ENCODE measurements around the gene PTPRN2.
"Not testable (repeated sequence)": the region's sequence is repeated elsewhere in the genome, so short reads cannot be mapped to it uniquely, and the experiment has no call there.

Gene PTPRN2

GRCh38 chr7:158166386-158167340, 421.0 kb downstream of the PTPRN2 start:
- DNase-seq (ENCODE audit: low read depth) = no peak
- no peak for TF ChIP-seq CTCF (conservative IDR thresholded peaks at IDR 0.05; ENCODE audit: low read depth, low read length)
- H3K4me3 ChIP-seq (ENCODE audit: low read depth, low read length) = no peak overlapping the region

- no peak for DNase-seq (ENCODE audit: low read depth)
- TF ChIP-seq CTCF (conservative IDR thresholded peaks at IDR 0.05; ENCODE audit: low read depth, low read length) = no peak
- no peak overlapping the region for H3K4me3 ChIP-seq (ENCODE audit: low read depth, low read length)
Measured at GRCh38 chr7:158165711-158166110, 421.9 kb downstream of the PTPRN2 start.

- TF ChIP-seq CTCF (conservative IDR thresholded peaks at IDR 0.05; ENCODE audit: low read depth, low read length) = no peak
- H3K4me3 ChIP-seq (ENCODE audit: low read depth, low read length) = no peak overlapping the region
- no peak for DNase-seq (ENCODE audit: low read depth)
Measured at GRCh38 chr7:158164101-158165095, 423.2 kb downstream of the PTPRN2 start.

- no peak overlapping the region for H3K4me3 ChIP-seq (ENCODE audit: low read depth, low read length)
- no peak for TF ChIP-seq CTCF (conservative IDR thresholded peaks at IDR 0.05; ENCODE audit: low read depth, low read length)
- DNase-seq (ENCODE audit: low read depth) = no peak
Measured at GRCh38 chr7:158161194-158161593, 426.4 kb downstream of the PTPRN2 start.

- no peak overlapping the region for H3K4me3 ChIP-seq (ENCODE audit: low read depth, low read length)
- TF ChIP-seq CTCF (conservative IDR thresholded peaks at IDR 0.05; ENCODE audit: low read depth, low read length) = no peak
- DNase-seq (ENCODE audit: low read depth) = no peak
Measured at GRCh38 chr7:158160199-158160598, 427.4 kb downstream of the PTPRN2 start.

GRCh38 chr7:158157460-158157859, 430.2 kb downstream of the PTPRN2 start:
- DNase-seq (ENCODE audit: low read depth) = no peak
- no peak for TF ChIP-seq CTCF (conservative IDR thresholded peaks at IDR 0.05; ENCODE audit: low read depth, low read length)
- no peak overlapping the region for H3K4me3 ChIP-seq (ENCODE audit: low read depth, low read length)

GRCh38 chr7:158151273-158151672, 436.4 kb downstream of the PTPRN2 start:
- not testable (repeated sequence) for DNase-seq (ENCODE audit: low read depth); H3K4me3 ChIP-seq (ENCODE audit: low read depth, low read length)

All from choroid plexus epithelial cell (primary cell).